Measurements from ENCODE around the gene ZNF521. TPM values are rescaled to one million over a fixed set of nuclear protein-coding genes. Genes with fewer than 3 reads are reported as not detected.

The ZNF521 gene
- total RNA-seq, 1 experiment from 2014 or later: not detected

DNA sequence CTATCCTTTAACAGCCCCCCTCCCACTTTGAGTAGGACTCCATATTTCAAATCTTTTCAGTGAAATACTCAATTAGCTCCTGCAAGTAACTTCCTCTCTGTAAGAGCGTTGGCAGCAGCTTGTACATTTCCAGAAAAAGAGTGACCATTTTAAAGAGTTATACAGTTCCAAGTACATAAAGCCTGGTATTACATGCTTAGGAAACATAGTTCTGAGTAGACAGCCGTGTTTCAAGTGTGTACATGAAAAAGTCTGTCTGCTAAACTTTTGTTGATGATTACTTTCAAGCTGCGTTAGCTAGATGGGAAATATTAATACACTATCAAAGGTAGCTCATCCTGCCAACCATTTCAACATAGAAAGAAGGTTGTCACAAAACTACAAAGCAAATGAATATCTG lies 112.8 kb downstream of the ZNF521 start:
- in situ Hi-C loops (cut with HindIII; ENCODE audit: low pct_unique_long_range_greater_than_20kb, low sequenced_read_pairs): no loop called here
- no peak for DNase-seq (ENCODE audit: low read depth)

DNA sequence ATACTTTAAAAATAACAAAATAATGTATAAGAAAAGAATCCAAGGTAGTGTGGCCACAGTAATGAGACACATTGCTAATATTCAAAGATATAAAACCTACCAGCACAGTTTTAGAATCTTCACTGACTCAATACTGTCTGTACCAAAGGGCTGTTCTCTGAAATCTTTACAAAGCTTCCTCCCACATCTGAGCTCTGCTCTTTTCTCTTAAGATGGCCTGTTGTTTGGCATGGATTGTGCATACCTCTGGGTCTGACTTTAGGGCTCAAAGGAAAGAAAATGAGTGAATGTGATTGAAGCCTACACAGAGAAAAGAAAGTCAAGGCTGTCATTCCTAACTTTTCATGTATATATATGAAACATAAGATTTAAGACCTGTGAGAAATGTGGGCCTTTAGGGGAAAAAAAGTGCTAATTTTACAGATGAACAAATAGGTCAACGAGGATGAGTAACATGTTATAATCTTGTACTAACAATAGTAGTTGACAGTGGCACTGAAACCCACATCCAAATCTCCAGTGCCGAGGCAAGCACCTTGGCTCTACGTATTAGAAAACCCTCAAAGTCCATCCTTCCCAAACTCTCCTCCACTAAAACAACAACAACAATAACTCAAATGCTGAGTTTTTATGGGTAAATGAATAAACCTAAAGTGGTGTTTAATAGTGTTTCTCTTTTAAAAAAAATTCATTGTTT lies 114.2 kb downstream of the ZNF521 start:
- DNase-seq (ENCODE audit: low read depth): no peak

DNA sequence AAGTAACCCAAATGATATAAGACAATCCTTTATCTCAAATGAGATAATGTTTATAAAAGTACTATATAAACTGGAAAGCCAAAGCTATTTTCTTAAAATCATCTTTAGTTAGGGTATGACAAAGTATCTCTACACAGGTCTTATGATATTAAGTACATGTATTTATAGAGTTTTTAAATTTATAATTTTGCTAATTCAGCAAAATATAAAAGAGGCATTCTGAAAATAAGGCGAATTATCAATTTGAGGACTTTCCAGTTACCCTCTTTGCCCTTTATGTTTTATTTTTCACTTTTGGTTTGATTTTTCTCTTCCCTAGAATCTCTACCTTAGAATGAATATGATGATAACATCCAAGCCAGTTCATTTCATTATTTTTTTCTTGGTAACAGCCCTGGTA lies 115.2 kb downstream of the ZNF521 start:
- no peak for DNase-seq (ENCODE audit: low read depth)
- in situ Hi-C loops (cut with HindIII; ENCODE audit: low pct_unique_long_range_greater_than_20kb, low sequenced_read_pairs): no loop called here

More for the DNA sequence above, 114.2 kb downstream of the ZNF521 start:
- in situ Hi-C loops (cut with HindIII; ENCODE audit: low pct_unique_long_range_greater_than_20kb, low sequenced_read_pairs): no loop called here

DNA sequence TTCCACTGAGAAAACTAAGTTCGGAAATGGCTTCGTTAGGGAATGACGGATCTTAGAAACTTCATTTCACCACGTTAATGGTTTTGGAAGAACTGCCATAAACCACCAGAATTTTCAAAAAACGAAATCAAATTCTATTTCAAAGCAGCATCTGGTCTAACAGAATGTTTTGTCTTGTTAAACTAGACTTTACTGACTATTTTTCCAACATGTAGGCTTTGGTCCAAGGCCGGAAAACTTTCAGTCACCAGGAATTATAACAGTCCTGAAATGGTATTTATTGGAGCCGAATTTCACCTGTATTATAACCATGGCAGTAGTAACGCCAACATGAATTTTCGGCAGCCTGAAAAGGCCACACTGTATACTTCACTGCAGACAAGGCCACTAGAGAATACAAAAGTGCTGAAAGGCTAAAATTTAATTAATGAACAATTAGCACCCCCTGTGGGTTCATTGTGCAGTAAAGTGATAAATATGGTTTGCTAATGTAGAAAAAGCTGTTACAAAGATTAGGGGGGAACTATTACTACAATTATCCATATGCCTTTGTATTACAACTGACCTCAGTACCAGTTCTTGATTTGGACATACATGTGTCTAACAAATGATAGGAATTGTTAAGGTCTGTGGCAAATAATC lies 116.4 kb downstream of the ZNF521 start:
- DNase-seq (ENCODE audit: low read depth): no peak
- in situ Hi-C loops (cut with HindIII; ENCODE audit: low pct_unique_long_range_greater_than_20kb, low sequenced_read_pairs): no loop called here

DNA sequence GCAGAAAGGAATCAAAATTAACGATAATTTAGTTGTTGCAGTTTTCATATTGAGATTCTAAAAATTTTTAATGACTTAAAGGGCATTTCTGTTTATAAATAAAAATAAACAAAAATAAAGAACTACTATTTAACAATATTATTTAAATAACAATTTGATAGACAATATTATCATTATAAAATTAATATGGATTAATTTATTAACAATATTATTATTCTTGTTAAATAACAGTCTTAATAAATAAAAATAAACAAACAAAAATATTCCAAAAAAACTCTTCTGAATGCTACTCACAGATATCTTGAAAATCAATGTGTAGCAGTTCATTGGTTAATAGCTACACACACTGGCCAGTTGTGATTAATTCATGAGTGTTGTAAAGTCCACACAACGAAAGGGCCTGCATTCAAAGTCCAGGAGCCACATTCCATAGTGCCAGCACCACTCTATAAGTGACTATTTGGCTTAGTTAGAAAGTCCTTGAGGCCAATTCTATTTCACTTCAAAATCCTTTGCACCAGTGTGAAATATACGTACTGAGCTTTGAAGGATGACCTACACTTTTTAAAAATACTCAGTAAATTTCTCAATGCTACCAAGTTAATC lies 117.1 kb downstream of the ZNF521 start:
- no peak for DNase-seq (ENCODE audit: low read depth)
- in situ Hi-C loops (cut with HindIII; ENCODE audit: low pct_unique_long_range_greater_than_20kb, low sequenced_read_pairs): no loop called here

DNA sequence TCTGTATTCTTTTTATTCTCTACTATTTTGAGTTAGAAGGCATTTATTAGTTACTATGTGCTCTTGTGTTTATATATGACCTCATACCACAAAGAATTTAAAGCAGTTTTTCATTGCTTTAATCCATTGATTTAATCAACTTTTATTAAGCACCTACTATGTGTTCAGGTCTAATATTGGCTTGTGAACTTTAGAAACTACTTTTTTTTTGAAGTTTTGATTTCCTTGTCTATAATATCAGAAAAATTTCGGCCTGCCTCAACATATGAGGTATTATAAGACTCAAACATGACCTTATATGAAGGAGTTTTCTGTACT lies 117.7 kb downstream of the ZNF521 start:
- in situ Hi-C loops (cut with HindIII; ENCODE audit: low pct_unique_long_range_greater_than_20kb, low sequenced_read_pairs): no loop called here
- DNase-seq (ENCODE audit: low read depth): no peak

DNA sequence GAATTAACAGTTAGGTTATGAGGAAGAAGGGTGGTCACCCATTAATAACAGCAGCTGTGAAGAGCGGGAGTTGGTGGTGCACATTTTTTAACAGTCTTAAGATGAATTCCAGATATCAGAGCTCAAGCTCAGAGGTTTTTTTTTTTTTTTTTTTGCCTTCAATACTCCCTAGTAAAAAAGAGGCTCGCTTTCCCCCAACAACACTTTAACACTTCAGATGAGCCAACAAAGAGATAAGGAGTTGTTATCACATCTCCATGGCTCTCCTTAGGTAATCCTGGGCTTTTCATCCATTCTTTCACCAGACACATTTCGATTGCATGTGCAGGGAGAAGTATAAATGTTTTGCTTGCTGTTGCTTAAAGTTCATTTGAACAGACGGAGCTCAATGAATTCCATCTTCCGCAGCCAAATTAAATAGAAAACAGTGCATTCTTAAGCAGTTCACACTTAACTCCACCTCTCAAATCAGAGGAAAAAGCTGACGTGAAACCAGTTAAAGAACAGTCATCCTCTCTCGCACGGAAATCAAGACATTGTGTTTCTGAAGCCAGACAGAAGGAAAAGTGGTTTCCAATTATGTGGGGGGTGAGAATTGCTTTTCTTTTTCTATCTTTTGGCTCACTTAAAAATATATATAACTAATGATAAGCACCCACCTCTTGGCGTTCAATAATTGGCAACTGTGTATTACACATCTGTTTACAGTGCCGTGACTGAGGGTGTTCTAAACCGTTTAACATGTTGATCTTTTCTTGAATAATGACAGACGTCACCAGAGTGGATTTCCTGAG lies 118.2 kb downstream of the ZNF521 start:
- no peak for DNase-seq (ENCODE audit: low read depth)
- in situ Hi-C loops (cut with HindIII; ENCODE audit: low pct_unique_long_range_greater_than_20kb, low sequenced_read_pairs): no loop called here

DNA sequence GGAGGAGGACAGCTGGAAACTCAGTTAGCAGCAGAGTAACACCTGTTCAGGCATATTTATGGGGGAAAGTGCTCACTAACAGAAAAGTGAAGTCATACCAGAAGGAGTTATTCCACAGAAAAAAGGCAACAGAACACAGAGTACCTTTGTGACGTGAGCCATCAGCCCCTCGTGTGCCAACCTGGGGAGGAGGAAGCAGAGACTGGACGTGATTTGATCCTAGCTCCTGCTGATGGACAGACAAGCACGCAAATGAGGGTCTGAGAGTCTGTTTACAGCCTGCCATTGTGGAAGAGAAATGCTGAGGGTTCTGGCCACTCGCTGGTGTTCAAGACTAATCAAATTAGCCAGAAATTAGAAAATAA lies 120.7 kb downstream of the ZNF521 start:
- no peak for DNase-seq (ENCODE audit: low read depth)
- in situ Hi-C loops (cut with HindIII; ENCODE audit: low pct_unique_long_range_greater_than_20kb, low sequenced_read_pairs): no loop called here

DNA sequence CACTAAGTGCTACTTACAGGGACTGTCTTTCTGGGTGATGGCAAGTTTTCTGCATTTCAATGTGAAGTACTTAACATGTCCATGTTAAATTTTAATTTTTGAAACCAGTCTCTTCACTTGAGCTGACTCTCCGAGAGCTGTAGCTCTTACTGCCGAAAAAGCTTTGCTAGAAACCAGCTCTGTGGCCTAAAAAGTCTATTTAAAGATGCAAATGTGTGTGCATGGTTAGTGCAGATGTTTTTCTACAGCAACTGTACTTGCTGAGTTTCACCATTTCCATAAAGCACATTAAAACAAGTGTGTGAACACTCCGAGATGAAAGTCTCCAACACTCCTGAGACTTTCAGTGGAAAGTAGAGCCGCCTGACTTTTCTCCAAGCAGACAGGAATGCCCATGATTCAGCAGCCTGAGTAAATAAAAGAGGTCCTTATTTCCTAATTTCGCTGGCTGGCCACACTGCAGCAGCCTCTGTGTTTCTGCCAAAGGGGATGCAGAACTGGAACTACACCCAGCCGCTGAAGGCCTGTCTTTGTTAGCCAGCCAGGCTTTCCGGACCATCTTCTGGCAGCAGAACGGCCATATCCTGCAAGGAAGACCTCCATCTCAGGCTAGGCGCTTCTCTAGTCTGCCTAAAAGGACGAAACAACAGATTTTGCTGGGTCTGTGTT lies 121.2 kb downstream of the ZNF521 start:
- no peak for DNase-seq (ENCODE audit: low read depth)
- in situ Hi-C loops (cut with HindIII; ENCODE audit: low pct_unique_long_range_greater_than_20kb, low sequenced_read_pairs): no loop called here

DNA sequence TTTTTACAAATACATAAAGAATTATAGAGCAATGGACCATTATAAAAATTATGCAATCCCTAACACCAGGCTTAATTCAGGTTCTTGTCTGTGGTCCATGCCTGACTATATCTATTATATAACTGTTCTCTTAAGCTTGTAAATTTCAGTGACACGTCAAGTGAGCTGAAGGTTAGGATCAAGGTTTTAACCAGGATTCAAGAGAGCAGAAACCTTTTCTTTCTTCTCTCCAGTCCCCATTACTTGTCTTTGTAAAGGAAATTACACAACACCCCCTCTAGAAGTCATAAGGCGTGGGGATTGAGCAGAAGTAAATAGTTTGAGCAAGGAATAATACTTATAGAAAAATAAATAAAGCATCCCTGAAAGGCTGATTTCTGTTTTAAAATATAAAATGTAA lies 122.0 kb downstream of the ZNF521 start:
- in situ Hi-C loops (cut with HindIII; ENCODE audit: low pct_unique_long_range_greater_than_20kb, low sequenced_read_pairs): no loop called here
- no peak for DNase-seq (ENCODE audit: low read depth)

DNA sequence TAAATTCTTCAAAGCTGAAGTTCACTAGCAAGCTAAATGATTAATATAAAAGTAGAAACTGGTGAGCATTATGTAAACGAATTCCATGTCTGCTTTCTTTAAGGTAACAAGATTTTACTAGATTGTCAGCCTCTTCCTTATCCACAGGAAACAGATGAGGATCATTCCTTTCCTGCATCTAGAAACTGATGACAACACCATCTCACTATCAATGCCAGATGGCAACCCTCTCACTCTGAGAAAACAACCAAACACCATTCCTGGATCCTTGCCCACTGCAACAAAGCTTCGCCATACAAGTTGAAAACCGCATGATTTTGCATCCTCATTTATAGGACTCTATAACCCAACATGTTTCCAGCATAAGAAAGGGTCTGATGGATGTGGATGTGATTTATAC lies 122.9 kb downstream of the ZNF521 start:
- DNase-seq (ENCODE audit: low read depth): no peak
- in situ Hi-C loops (cut with HindIII; ENCODE audit: low pct_unique_long_range_greater_than_20kb, low sequenced_read_pairs): no loop called here

DNA sequence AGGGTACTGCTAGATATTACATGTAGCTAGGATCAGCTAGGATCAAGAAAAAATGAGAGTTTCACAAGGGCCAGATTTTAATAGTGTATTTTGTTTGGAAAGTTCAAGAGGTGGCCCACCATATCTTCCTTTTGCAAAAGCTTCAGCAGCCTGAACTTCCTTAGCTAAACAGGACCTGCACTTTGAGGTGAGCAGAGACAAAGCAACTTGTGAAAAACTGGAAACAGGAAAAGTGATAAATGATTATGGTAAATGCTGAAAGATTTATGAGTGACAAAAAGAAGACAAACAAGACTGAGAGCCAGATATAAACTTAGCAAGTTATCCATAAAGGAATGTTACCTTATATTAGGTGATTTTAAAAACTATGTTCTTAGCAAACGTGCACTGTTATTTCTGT lies 123.6 kb downstream of the ZNF521 start:
- no peak for DNase-seq (ENCODE audit: low read depth)
- in situ Hi-C loops (cut with HindIII; ENCODE audit: low pct_unique_long_range_greater_than_20kb, low sequenced_read_pairs): no loop called here

DNA sequence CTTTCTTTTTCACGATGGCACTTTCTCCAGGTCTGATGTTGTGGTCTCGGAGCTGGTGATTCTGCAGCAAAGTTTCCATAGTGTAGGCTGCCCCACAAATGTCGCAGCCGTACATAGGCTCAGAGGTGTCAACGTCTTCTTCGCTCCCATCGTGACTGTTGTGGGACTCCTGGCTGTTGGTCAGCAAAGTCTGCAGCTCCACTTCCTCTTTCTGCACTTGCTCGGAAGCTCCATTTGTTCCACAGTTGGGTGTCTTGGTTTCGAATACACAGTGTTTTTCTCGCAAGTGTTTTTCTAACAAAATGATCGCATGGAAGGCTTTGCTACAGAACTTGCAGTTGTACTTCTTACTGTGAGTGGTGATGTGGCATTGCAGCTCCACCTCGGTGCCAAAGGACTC lies 126.8 kb downstream of the ZNF521 start:
- in situ Hi-C loops (cut with HindIII; ENCODE audit: low pct_unique_long_range_greater_than_20kb, low sequenced_read_pairs): no loop called here
- DNase-seq (ENCODE audit: low read depth): no peak

DNA sequence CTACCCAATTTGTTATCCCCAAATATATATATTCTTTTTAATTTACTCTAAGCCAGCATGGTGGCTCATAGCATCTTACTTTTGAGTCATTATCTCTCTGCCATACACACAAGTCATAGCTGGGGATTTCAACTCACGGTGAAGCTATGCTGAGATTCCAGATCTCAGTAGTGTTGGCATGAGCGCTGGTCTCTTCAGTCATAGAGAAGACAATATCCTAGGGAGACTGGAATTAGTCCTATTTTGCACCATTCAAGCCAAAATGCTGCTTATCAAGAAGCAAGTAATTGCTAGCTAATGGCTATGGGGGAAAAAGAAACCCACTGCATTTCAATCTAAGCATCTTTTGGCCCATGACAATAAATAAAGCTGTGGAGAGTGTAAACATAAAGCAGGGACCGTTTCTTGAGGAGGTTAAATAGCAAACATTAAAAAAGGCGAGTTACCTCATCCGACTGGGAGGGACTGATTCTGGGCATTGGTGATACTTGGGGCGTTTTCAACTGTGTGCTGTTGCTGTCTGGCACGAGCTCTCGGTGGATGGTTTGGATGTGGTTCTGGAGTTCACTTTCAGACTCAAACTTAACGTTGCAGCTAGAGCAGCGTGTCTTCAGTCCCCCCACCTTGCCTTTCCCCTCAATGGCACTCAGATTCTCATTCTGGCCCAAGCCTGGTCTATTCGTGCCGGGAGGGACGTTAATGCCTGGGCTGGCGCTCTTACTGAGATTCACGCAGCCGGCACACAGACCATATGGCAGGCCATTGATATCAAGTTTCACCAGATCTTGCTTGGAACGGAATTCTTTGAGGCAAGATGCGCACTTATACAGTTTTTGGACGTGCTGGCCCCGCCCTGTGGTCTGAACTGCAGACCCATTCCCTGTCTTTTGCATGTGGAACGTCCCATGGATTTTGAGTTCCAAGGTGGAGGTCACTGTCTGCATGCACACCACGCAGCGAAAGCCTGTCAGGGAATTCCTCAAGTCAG lies 127.8 kb downstream of the ZNF521 start:
- DNase-seq (ENCODE audit: low read depth): no peak
- in situ Hi-C loops (cut with HindIII; ENCODE audit: low pct_unique_long_range_greater_than_20kb, low sequenced_read_pairs): no loop called here

DNA sequence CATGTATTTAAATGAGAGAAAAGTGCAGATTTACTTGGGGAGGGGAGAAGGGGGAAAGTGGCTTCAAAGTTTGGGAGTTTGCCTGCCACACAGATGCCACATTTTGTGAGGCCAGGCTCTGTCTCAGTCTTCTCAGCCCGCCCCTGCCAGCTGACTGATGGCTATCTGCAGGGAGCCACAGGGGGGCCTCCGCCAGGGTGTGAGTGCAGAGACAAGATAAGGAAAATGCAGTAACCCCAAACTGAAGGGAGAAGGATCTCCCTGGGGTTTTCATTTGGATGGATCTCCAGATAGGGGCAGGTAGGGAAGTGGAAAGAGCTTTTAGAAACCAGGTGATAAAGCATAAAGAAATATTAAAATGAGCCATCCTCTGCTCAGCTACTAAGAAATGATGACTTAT lies 128.8 kb downstream of the ZNF521 start:
- DNase-seq (ENCODE audit: low read depth): no peak
- in situ Hi-C loops (cut with HindIII; ENCODE audit: low pct_unique_long_range_greater_than_20kb, low sequenced_read_pairs): no loop called here

DNA sequence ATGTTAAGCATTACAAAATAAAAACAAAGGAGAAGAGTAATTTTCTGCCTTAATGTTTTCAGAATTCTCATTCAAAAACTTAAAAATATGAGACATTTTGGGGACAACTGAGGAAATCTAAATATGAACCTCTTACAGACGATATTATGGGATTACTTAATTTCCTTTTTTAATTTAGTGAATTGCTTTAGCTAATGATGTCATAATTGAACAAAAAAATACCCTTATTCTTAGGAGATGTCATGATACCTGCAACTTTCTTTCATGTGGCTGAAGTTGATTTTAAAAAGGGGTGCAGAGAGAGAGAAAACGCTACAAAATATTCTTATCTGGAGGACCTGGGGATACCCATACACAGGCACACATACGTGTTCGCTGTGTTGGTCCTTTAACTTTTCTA lies 129.3 kb downstream of the ZNF521 start:
- no peak for DNase-seq (ENCODE audit: low read depth)
- in situ Hi-C loops (cut with HindIII; ENCODE audit: low pct_unique_long_range_greater_than_20kb, low sequenced_read_pairs): no loop called here

DNA sequence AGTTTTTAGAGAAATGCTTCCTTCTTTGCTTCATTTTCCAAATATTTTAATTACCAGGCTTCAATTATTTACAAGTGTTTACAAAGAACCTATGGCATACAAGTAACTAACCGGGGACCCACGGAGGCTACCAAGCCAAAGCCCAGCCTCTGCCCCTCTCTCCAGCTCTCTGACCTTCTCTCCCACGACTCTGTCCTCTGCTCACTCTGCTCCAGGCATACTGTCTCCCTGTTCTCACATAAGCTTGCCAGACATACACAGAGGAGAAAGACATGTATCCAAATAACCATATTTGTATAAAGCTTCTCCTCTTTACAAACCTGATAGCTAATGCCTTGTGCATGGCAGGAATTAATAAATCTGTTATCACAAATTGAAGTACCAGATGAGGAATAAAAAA lies 141.3 kb downstream of the ZNF521 start:
- in situ Hi-C loops (cut with HindIII; ENCODE audit: low pct_unique_long_range_greater_than_20kb, low sequenced_read_pairs): no loop called here
- no peak for DNase-seq (ENCODE audit: low read depth)

DNA sequence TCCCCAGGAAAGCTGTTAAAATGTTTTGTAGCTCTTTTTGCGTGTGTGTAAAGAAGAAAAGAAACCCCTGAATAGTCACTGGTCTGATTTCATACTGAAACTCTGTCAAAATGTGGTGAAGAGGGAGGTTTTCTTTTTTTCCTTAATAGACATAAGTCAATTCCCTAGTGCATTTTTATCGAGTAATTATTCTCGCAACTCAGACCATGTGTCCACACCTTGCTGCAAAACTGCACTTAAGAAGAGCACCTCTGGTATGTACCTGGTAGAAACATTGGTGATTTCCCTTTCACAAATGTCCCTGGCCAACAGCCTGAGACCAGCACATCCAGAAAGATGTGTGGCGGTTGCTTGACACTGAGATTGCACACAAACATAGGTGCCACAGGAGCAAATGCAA lies 159.9 kb downstream of the ZNF521 start:
- in situ Hi-C loops (cut with HindIII; ENCODE audit: low pct_unique_long_range_greater_than_20kb, low sequenced_read_pairs): no loop called here
- no peak for DNase-seq (ENCODE audit: low read depth)

Measured in Caki2 (cell line).